Neuronal stem cell (in vitro differentiated cells): ENCODE measurements around the gene JAGN1.

ENCODE experiments used
- DNase-seq: peaks from one replicate; pipeline ENCODE4 v3.0.0-alpha.2; 2013; ENCODE audit warnings: low spot score
- H2AFZ ChIP-seq: one replicate; pipeline ENCODE4 v1.6.1; 2013; ENCODE audit warnings: mild to moderate bottlenecking, low read length, inconsistent platforms
- H2AK5ac ChIP-seq: 2 replicates; pipeline ENCODE4 v1.6.1; 2013; ENCODE audit warnings: low read depth, mild to moderate bottlenecking, inconsistent platforms, low read length, moderate library complexity, mixed read lengths
- H2BK120ac ChIP-seq: 2 replicates; pipeline ENCODE4 v1.6.1; 2013; ENCODE audit warnings: low read depth, mild to moderate bottlenecking, inconsistent platforms, low read length, moderate library complexity, mixed read lengths
- H2BK12ac ChIP-seq: one replicate; pipeline ENCODE4 v1.6.1; 2013; ENCODE audit warnings: low read length, inconsistent platforms
- H2BK15ac ChIP-seq: 2 replicates; pipeline ENCODE4 v1.6.1; 2013; ENCODE audit warnings: mild to moderate bottlenecking, low read length, inconsistent platforms, mixed read lengths
- H2BK5ac ChIP-seq: one replicate; pipeline ENCODE4 v1.6.1; 2013; ENCODE audit warnings: inconsistent platforms, mild to moderate bottlenecking, low read length, moderate library complexity
- H3K14ac ChIP-seq: one replicate; pipeline ENCODE4 v1.6.1; 2013; ENCODE audit warnings: low read length, inconsistent platforms
- H3K18ac ChIP-seq: 2 replicates; pipeline ENCODE4 v1.6.1; 2013; ENCODE audit warnings: low read length, inconsistent platforms
- H3K23ac ChIP-seq: 2 replicates; pipeline ENCODE4 v1.6.1; 2013; ENCODE audit warnings: low read depth, mild to moderate bottlenecking, mixed read lengths, low read length, inconsistent platforms; ENCODE audit not compliant: poor library complexity
- H3K27ac ChIP-seq: replicated peaks from 3 replicates; pipeline ENCODE4 v1.5.1; 2013; ENCODE audit warnings: low read length, inconsistent platforms
- H3K27me3 ChIP-seq, 3 experiments: 2 replicates each; pipeline ENCODE4 v1.6.1; 2013; ENCODE audit warnings: low read length in 3 of 3, mild to moderate bottlenecking in 2 of 3, inconsistent platforms in 1 of 3, low read depth in 1 of 3, mixed read lengths in 1 of 3, moderate library complexity in 1 of 3; ENCODE audit not compliant: control insufficient read depth in 3 of 3, insufficient read depth in 3 of 3
- H3K36me3 ChIP-seq, 2 donors: replicated peaks in 1 of 2; 2 replicates each; pipeline ENCODE4 v1.6.1; 2013; ENCODE audit warnings: low read length in 2 of 2; ENCODE audit not compliant: control insufficient read depth in 2 of 2, insufficient read depth in 2 of 2
- H3K4ac ChIP-seq: 2 replicates; pipeline ENCODE4 v1.6.1; 2013; ENCODE audit warnings: inconsistent platforms, mild to moderate bottlenecking, low read length, moderate library complexity
- H3K4me1 ChIP-seq, 2 donors: 1 replicate in 1 of 2; 2 replicates in 1 of 2; pipeline ENCODE4 v1.6.1; 2013; ENCODE audit warnings: low read length in 2 of 2, low read depth in 1 of 2; ENCODE audit not compliant: control insufficient read depth in 2 of 2, insufficient read depth in 1 of 2
- H3K4me2 ChIP-seq: one replicate; pipeline ENCODE4 v1.6.1; 2013; ENCODE audit warnings: mild to moderate bottlenecking, low read length, inconsistent platforms; ENCODE audit not compliant: insufficient read depth, poor library complexity, severe bottlenecking
- H3K4me3 ChIP-seq, 2 donors: 2 replicates each; pipeline ENCODE4 v1.5.1; 2013; ENCODE audit warnings: low read length in 2 of 2, mild to moderate bottlenecking in 2 of 2, inconsistent platforms in 1 of 2, moderate library complexity in 1 of 2
- H3K79me1 ChIP-seq: one replicate; pipeline ENCODE4 v1.6.1; 2013; ENCODE audit warnings: low read depth, mild to moderate bottlenecking, inconsistent platforms, low read length, moderate library complexity
- H3K9ac ChIP-seq: one replicate; pipeline ENCODE4 v1.6.1; 2013; ENCODE audit warnings: mild to moderate bottlenecking, low read depth, low read length, inconsistent platforms; ENCODE audit not compliant: poor library complexity
- H3K9me3 ChIP-seq, 2 donors: replicated peaks in 1 of 2; 2 replicates each; pipeline versions ENCODE3 to v1.6.1; 2013; ENCODE audit warnings: low read length in 2 of 2, mild to moderate bottlenecking in 2 of 2, inconsistent platforms in 1 of 2, low read depth in 1 of 2, mixed read lengths in 1 of 2, moderate library complexity in 1 of 2; ENCODE audit not compliant: control insufficient read depth in 2 of 2, insufficient read depth in 1 of 2
- H4K8ac ChIP-seq: one replicate; pipeline ENCODE4 v1.6.1; 2013; ENCODE audit warnings: low read depth, mild to moderate bottlenecking, inconsistent platforms, low read length, moderate library complexity
- H4K91ac ChIP-seq: one replicate; pipeline ENCODE4 v1.6.1; 2013; ENCODE audit warnings: low read length, low read depth, mild to moderate bottlenecking, inconsistent platforms; ENCODE audit not compliant: poor library complexity
- WGBS, 2 donors: extraction: QIAGEN DNeasy Blood & Tissue Kit; methylation state at CpG; one replicate each; pipeline ENCODE4 v1.1.7; 2013; ENCODE audit warnings: missing lambda C conversion rate in 2 of 2, mixed read lengths in 1 of 2; ENCODE audit not compliant: insufficient read length in 2 of 2, insufficient replicate concordance in 1 of 2; ENCODE audit errors: extremely low coverage in 2 of 2; 5-methylcytosine and 5-hydroxymethylcytosine counted together

Gene JAGN1

GRCh38 chr3:9913601-9914000, 23.2 kb downstream of the JAGN1 start:
- no peak overlapping the region for H2BK15ac ChIP-seq
- no CpG with 5 or more reads among the region's 5 CpGs for WGBS, 2 donors

GRCh38 chr3:9914011-9914410, 23.6 kb downstream of the JAGN1 start:
- Histone ChIP-seq H2BK12ac (no peak overlapping the region), H3K27ac (no peak overlapping the region), H3K36me3 (no peaks in the 10 kb centered on the region), H2BK5ac (no peak overlapping the region), H3K23ac (no peak overlapping the region), H3K18ac (no peak overlapping the region), H3K14ac (no peak overlapping the region), H3K27me3 (peaks cover 0 to 15% (median 4%) of the 10 kb centered on the region in 3 experiments), H2BK120ac (no peak overlapping the region), H2AK5ac (peak overlapping the region; percentile 92), H3K4me2 (no peak overlapping the region), H2BK15ac (no peak overlapping the region), H2AFZ (no peak overlapping the region), H3K79me1 (no peaks in the 10 kb centered on the region), H4K91ac (no peak overlapping the region), H4K8ac (no peak overlapping the region), H3K9ac (no peak overlapping the region), H3K4me1 (peaks cover 12 to 17% of the 10 kb centered on the region in 2 donors), H3K4me3 (no peak overlapping the region), H3K9me3 (peaks cover 0 to 2% of the 10 kb centered on the region in 2 donors), H3K4ac (no peak overlapping the region)
- WGBS, 2 donors, result no CpG with 5 or more reads among the region's 1 CpG
- DNase-seq, result no peak

More at GRCh38 chr3:9913601-9914000, 23.2 kb downstream of the JAGN1 start:
- H3K23ac ChIP-seq, result no peak overlapping the region
- H2AK5ac ChIP-seq, result no peak overlapping the region
- H3K79me1 ChIP-seq, result no peaks in the 10 kb centered on the region
- DNase-seq, result no peak
- peaks cover 12 to 17% of the 10 kb centered on the region in 2 donors for H3K4me1 ChIP-seq
- H4K8ac ChIP-seq, result no peak overlapping the region
- H3K4ac ChIP-seq, result no peak overlapping the region
- peaks cover 0 to 2% of the 10 kb centered on the region in 2 donors for H3K9me3 ChIP-seq
- no peak overlapping the region for H3K4me3 ChIP-seq
- no peak overlapping the region for H2AFZ ChIP-seq
- H3K36me3 ChIP-seq, result no peaks in the 10 kb centered on the region
- no peak overlapping the region for H4K91ac ChIP-seq
- no peak overlapping the region for H3K18ac ChIP-seq
- peaks cover 0 to 15% (median 4%) of the 10 kb centered on the region in 3 experiments for H3K27me3 ChIP-seq
- H3K27ac ChIP-seq, result no peak overlapping the region
- H3K4me2 ChIP-seq, result no peak overlapping the region
- no peak overlapping the region for H3K9ac ChIP-seq
- H2BK120ac ChIP-seq, result no peak overlapping the region
- no peak overlapping the region for H3K14ac ChIP-seq
- H2BK5ac ChIP-seq, result no peak overlapping the region
- no peak overlapping the region for H2BK12ac ChIP-seq

- peaks cover 0 to 15% (median 0%) of the 10 kb centered on the region in 3 experiments for H3K27me3 ChIP-seq
- H3K14ac ChIP-seq, result no peak overlapping the region
- peak overlapping the region; percentile 65 for H2BK120ac ChIP-seq
- H2AFZ ChIP-seq, result peak overlapping the region; percentile 95
- peak overlapping the region; percentile 68 for H2BK5ac ChIP-seq
- H3K27ac ChIP-seq, result no peak overlapping the region
- peak overlapping the region; percentile 86 for H4K91ac ChIP-seq
- peak overlapping the region; percentile 49 for H2BK15ac ChIP-seq
- no peaks in the 10 kb centered on the region for H3K79me1 ChIP-seq
- peak overlapping the region; percentile 99 for H3K18ac ChIP-seq
- H2AK5ac ChIP-seq, result peak overlapping the region; percentile 92
- peak overlapping the region; percentile 54 for H4K8ac ChIP-seq
- no peak for DNase-seq
- H3K4ac ChIP-seq, result no peak overlapping the region
- H3K4me3 ChIP-seq, result peak overlapping the region; percentile 41 to 82
- peak overlapping the region; percentile 43 for H2BK12ac ChIP-seq
- WGBS, 2 donors, result no CpG with 5 or more reads among the region's 15 CpGs
- peak overlapping the region; percentile 87 for H3K9ac ChIP-seq
- H3K9me3 ChIP-seq, result peaks cover 0 to 2% of the 10 kb centered on the region in 2 donors
- H3K23ac ChIP-seq, result peak overlapping the region; percentile 90
- H3K4me1 ChIP-seq, result peaks cover 12 to 17% of the 10 kb centered on the region in 2 donors
- H3K36me3 ChIP-seq, result no peaks in the 10 kb centered on the region
- H3K4me2 ChIP-seq, result peak overlapping the region; percentile 95
Measured at GRCh38 chr3:9914559-9915253, 24.3 kb downstream of the JAGN1 start.

GRCh38 chr3:9915254-9916141, 25.1 kb downstream of the JAGN1 start:
- H3K27ac ChIP-seq, result no peak overlapping the region

More at GRCh38 chr3:9915254-9916141, 25.1 kb downstream of the JAGN1 start:
- Histone ChIP-seq H3K4me2 (peak overlapping the region; percentile 95), H4K8ac (no peak overlapping the region), H3K9me3 (peaks cover 0 to 2% of the 10 kb centered on the region in 2 donors), H2BK120ac (peak overlapping the region; percentile 9), H3K36me3 (no peaks in the 10 kb centered on the region), H3K9ac (peak overlapping the region; percentile 87), H4K91ac (peak overlapping the region; percentile 86), H3K14ac (no peak overlapping the region), H3K18ac (peak overlapping the region; percentile 99), H3K4me1 (peaks cover 12 to 17% of the 10 kb centered on the region in 2 donors), H3K27me3 (peaks cover 0 to 15% (median 0%) of the 10 kb centered on the region in 3 experiments), H3K23ac (peak overlapping the region; percentile 90), H2BK5ac (peak overlapping the region; percentile 68), H3K4ac (no peak overlapping the region), H3K79me1 (no peaks in the 10 kb centered on the region), H3K4me3 (peak overlapping the region; percentile 41 to 82), H2AK5ac (no peak overlapping the region), H2BK12ac (peak overlapping the region; percentile 79), H2BK15ac (peak overlapping the region; percentile 82), H2AFZ (peak overlapping the region; percentile 95)
- WGBS, 2 donors, result no CpG with 5 or more reads among the region's 99 CpGs
- DNase-seq, result no peak
